HG03039 (cell line): ENCODE data around the gene ZMIZ1.

Experiments used
- ATAC-seq: cut with Tn5 transposase; IDR thresholded peaks from one replicate; pipeline ENCODE4 v1.9.1; 2021; ENCODE audit warnings: mild to moderate bottlenecking, moderate library complexity; ENCODE audit not compliant: unreplicated experiment

The ZMIZ1 gene

DNA sequence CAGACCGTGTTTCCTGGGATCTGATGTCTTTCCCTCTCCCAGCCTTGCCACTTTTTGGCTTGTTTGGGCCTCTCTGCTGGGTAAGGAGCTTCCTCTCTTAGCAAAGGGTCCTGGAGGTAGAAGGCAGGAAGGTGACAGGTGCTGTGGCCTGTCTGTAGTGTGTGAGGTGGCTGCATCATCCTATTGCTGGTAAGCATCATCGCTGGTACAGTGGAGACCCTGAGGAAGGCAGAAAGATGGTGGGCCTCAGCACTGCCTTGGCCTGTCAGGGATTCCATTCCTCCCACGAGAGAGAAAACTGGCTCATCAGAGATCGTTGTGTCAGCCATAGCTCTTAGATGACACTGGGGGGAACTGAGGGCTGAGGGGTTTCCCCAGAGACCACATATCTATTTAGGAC is 46.5 kb downstream of the ZMIZ1 start:
- ATAC-seq: no peak

GRCh38 chr10:79116368-79116767 is 47.6 kb downstream of the ZMIZ1 start:
- ATAC-seq: no peak

GRCh38 chr10:79116801-79117723 is 48.3 kb downstream of the ZMIZ1 start:
- peak; percentile 44 for ATAC-seq

DNA sequence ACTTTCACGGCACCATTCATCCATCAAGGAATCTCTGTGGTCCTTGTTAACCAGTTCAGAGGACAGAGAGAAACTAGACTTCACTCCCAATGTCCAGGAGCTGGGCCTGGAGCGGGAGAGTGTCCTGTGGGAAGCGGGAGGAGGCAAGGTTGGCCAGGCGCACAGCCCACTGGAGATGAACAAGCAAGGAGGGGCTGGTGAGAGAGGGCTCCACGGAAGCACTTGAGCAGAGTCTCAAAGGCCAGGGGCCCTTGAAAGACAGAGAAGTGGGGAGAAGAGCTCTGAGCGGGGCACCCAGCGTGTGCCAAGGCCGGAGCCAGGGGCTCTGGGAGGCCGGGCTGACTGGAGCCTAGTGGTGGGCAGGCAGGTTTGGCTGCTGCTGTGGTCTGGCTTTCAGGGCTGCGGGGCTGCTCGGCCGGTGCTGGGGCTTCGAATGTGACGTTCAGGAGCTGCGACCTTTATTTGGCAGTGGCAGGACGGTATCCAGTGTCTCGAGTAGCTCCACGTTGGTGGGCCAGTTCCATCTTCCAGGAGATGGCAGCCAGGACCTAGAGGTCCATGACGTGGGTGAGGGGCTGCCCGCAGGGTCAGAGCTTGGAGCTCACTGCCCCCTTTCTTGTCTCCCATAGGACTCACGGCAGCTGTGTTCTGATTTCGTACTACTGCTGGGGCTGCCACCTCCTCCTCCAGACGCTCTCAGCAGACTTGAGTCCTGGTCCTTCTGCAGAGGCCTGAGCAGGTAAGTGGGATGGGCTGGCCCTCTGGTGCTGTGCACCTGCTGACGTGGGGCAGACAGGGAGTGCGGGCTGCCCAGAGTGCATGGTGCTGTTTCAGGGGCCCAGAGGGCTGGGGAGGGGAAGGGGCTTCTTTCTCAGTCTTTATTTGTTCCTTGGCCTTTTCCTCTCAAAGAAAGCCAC is 49.8 kb downstream of the ZMIZ1 start:
- ATAC-seq: no peak

DNA sequence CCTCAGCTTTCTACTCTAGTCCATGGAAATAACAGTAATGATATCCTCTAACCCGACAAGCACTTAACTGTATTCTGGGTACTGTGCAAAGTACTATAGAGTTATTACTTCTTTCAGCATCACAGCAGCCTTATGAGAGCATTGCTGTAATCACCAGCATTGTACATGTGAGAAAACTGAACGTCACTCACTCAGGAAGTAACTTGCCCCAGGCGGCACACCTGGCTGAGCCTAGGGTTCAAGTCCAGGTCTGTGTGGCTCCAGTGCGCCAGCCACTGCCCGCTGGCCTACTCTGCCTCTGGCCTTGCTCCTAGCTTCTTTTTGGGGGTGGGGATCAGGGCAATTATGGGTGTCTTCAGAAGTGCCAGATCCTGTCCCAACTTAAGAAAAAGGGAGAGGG is 50.5 kb downstream of the ZMIZ1 start:
- no peak for ATAC-seq

DNA sequence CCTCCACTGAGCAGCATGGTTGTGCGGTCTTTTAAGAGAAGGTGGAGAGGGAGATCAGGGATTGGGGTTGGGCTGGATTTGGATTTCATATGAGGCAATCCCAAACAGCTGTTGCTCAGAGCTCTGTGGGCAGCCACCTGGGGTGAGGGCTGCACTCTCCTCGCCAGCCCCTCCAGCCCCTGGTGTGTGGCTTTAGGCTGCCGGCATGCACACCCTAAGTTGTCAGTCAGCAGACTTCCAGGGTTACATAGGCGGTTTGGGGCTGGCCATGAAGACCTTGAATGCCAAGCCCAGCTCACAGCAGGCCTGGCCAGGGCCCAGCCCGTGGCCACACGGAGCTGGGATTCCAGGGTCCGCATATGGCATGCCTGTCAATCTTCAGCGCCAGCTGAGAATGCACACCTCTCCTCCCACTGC is 54.8 kb downstream of the ZMIZ1 start:
- ATAC-seq: no peak

- no peak for ATAC-seq
Observed at GRCh38 chr10:79124066-79124465, 55.3 kb downstream of the ZMIZ1 start.

GRCh38 chr10:79125092-79125491 is 56.3 kb downstream of the ZMIZ1 start:
- no peak for ATAC-seq

DNA sequence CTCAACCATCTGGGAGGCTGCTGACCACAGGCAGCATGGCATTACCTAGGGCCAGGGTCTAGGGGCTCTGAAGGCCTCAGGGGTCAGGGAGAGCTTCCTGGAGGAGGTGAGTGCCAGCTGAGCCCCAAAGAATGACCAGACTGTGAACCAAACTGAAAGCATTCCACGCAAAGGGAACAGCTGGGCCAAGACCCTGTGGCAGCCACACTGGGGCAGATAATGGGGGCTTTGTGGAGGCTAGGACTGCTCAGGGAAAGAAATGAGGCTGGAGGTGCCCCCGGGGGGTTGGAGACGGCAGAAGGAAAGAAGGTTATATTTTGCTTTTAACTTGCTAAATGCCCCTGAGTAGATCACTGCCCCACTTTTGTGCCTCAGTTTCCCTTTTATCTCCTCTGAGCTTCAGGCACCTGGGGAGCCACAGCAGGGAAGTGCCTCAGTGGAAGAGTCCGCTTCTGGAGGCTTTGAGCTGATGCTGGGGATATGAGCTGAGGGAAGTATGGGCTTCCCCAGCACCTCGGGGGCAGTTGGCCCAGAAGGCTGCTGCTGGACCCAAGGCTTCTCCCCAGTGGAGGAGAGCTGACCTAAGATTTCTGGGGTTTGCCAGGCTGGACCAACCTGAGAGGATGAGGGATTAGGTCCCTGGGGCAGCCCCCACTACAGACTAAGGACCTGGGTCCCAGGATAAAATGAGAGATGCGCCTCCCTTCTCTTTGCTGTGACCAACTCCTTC is 57.8 kb downstream of the ZMIZ1 start:
- no peak for ATAC-seq

GRCh38 chr10:79127151-79127961 is 58.6 kb downstream of the ZMIZ1 start:
- ATAC-seq: no peak

- ATAC-seq: no peak
Observed at GRCh38 chr10:79128241-79128922, 59.6 kb downstream of the ZMIZ1 start.

GRCh38 chr10:79128923-79129305 is 60.1 kb downstream of the ZMIZ1 start:
- no peak for ATAC-seq

DNA sequence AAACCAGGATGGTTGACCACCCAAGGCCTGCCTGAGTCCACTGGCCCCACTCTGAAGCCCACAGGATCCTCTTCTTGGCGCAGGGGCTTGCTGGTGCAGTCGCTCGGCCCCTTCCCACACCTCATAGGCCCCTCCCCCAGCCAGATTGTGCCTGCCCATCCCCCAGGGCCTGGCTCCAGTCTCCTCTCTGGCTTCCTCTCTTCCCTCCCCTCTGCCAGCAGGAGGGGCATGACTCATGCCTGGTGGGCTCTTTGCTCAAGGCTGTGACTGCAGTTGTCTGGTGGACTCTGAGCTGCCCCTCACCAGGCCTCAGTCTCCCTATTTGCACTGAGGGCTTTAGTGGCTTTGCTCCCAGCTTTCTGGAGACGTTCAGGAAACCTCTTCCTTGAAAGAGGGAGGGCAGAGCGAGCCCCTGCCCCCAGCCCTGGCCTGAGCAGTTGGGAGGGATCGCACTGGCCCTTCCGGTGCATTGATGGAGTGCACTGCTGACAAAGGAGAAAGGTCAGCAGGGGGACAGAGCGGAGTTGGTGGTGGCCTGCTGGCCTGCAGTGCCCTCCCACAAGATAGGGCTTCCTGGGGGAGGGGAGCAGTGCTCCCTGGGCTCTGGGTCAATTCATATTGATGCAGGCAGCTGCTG is 60.7 kb downstream of the ZMIZ1 start:
- ATAC-seq: no peak

DNA sequence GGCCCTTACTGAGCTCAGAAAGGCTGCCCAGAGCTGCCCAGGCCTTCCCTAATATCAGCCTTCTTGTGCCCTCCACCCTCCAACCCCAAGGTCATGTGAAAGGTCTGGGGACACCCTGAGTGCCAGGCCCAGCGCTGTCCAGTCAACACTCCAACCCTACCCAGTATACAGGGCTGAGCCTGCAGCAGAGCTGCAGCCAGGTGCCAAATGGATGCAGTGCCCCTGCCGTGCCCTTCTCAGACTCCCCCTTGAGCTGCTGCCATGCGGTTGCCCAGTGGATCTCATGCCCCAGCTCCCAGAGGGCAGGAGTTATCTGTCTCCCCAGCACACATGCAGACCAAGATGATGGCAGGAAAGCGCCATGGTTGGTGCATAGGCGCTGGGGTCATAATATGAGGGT is 61.5 kb downstream of the ZMIZ1 start:
- no peak for ATAC-seq

DNA sequence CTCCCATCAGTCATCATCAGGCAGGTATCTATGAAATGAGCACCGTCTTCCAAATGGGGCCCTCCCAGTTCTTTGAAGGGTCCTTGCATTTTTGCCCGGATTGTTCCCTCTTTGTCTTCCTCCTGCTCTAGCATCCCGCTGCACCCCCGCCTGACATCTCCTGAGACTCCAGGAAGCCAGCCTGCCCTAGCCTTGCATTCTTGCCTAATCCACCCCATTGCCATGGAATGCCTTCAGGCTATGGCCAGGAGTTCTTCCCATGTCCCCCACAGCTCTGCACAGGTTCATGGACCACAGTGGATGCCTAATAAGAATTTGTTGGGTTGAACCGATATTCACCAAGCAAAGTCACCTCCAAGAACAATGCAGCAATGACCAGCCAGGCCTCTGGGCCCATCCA is 62.1 kb downstream of the ZMIZ1 start:
- ATAC-seq: no peak

DNA sequence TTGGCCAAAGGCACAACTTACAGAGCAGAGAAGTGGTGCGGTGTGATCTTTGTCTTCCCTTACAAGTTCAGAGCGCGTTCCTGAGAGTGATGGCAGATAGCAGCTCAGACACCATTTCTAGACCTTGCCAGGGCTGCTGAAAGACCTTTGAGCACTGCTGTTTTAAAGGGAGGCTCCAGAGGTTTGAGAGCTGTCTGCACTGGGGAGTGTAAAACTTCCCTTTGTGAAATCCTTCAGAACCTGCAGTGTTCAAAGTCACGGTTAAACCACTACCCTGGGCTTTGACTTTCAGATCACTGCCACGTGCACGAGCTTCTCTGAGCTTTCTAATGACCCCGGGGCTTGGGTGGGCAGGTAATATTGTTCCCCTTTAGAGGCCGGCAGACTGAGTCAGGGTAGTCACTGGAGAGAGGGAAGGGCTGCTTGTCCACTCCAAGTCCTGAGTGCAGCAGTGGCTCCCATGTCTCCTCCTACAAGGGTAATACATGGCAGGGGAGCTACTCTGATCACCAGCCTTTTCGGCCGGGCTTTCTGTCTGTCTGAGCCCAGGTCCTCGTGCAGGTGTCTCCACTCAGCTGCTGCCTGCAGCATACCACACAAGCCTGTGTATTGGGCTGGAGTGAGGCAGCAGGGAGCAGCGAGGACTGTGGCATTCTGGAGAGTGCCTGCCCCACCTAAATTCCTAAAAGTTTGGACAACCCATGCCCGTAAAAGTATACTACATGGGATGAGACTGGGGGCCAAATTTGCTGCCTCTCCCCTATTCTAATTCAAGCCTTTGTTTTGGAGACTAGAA is 63.3 kb downstream of the ZMIZ1 start:
- no peak for ATAC-seq

DNA sequence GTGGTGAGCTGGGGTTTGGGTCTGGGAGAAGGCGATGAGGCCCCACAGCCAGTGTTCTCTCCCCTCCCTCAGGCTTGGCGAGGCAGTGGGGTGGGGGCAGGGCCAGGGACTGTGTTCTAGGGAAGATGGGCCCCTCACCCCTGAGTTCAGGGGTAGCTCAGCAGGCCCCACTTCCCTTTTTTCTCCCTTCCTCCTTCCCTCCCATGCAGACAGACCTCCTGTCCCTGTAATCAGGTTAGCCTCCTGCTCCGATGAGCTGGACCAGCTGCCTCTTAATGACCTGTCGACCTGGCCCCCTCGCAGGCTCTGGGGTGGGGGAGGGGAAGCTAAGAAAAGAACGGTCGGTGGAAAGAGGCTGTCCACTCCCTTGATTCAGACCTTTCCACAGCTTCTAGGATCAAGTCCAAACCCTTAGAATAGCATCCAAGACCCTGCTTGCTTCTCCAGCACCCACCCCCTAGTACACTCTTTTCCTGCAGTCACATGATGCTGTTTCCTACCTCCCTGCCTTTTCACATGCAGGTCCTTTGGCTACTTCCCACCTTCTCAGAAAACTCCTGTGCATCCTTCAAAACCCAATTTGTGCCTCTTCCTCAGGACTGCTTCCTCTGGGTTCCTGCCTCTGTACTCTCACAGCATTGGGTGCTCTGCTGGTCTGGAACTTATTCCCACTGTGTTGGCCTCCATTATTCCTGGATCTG is 64.1 kb downstream of the ZMIZ1 start:
- ATAC-seq: no peak

- no peak for ATAC-seq
Observed at GRCh38 chr10:79133416-79133815, 64.7 kb downstream of the ZMIZ1 start.
